ENCODE measurements around the gene RGS13. TPM values are rescaled to one million over a fixed set of nuclear protein-coding genes. Genes with fewer than 3 reads are reported as not detected.

RGS13 gene
- total RNA-seq, 4 donors from 2014 or later: 0.77 to 1.9 (median 1.1) TPM; not detected in 1

GRCh38 chr1:192601567-192601966 lies 34.4 kb upstream of the RGS13 start:
- H3K4me1 ChIP-seq: peaks cover 0 to 30% (median 0%) of the 10 kb centered on the region in 3 donors
- no peaks in the 10 kb centered on the region for H3K27me3 ChIP-seq
- H3K27ac ChIP-seq: no peak overlapping the region
- ATAC-seq: no peak
- TF ChIP-seq CTCF (IDR thresholded peaks at IDR 0.05) (no peak), POLR2A (IDR thresholded peaks at IDR 0.05) (no peak), POLR2AphosphoS5 (IDR thresholded peaks at IDR 0.05) (no peak), EP300 (IDR thresholded peaks at IDR 0.05) (no peak)
- H3K4me3 ChIP-seq: no peak overlapping the region
- H3K36me3 ChIP-seq: no peaks in the 10 kb centered on the region
- H3K9me3 ChIP-seq: no peaks in the 10 kb centered on the region

GRCh38 chr1:192602757-192603156 lies 33.2 kb upstream of the RGS13 start:
- Histone ChIP-seq H3K27ac (no peak overlapping the region), H3K4me3 (no peak overlapping the region), H3K4me1 (peaks cover 0 to 27% (median 0%) of the 10 kb centered on the region in 3 donors), H3K27me3 (no peaks in the 10 kb centered on the region), H3K9me3 (no peaks in the 10 kb centered on the region), H3K36me3 (no peaks in the 10 kb centered on the region)
- no peak for TF ChIP-seq POLR2AphosphoS5 (IDR thresholded peaks at IDR 0.05)
- no peak for TF ChIP-seq EP300 (IDR thresholded peaks at IDR 0.05)
- TF ChIP-seq POLR2A (IDR thresholded peaks at IDR 0.05): no peak
- no peak for TF ChIP-seq CTCF (IDR thresholded peaks at IDR 0.05)
- WGBS, 2 donors (ENCODE audit: low coverage in 1 of 2): 73 to 100% methylated on average over 1 of the region's 1 CpG
- no peak for ATAC-seq

DNA sequence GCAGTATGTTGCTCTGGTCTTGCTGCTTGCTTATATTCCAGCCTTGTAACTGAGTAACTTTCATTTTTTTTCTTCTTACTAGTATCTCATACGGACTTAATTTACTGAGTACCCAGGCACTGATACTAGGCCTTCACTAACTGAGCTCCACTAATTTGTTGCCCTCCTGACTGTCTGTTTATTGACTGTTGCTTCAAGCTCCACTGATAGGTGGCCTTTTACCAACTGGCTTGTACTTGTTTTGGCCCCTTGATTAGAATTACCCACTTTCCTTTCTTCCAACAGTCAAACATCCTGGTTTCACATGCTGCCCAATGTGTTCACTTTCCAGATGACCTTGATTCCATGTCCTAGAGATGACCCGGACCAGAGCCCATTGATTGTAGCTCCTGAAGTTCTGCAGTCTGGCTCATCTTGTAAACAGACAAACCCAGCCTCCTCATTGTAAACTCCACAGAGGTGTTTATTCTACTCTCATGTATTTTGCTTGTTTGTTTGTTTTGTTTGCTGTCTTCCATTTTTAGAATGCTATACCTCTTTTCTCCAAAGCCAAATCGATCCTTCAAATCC lies 32.6 kb upstream of the RGS13 start:
- no peak for TF ChIP-seq EP300 (IDR thresholded peaks at IDR 0.05)
- Histone ChIP-seq H3K27ac (no peak overlapping the region), H3K4me1 (peaks cover 0 to 27% (median 0%) of the 10 kb centered on the region in 3 donors), H3K4me3 (no peak overlapping the region), H3K9me3 (no peaks in the 10 kb centered on the region), H3K27me3 (no peaks in the 10 kb centered on the region), H3K36me3 (no peaks in the 10 kb centered on the region)
- WGBS, 2 donors (ENCODE audit: low coverage in 1 of 2): 74 to 76% methylated on average over 3 of the region's 3 CpGs
- ATAC-seq: no peak

- no peak for TF ChIP-seq POLR2AphosphoS5 (IDR thresholded peaks at IDR 0.05)
- no peak for TF ChIP-seq EP300 (IDR thresholded peaks at IDR 0.05)
- no peak for TF ChIP-seq POLR2A (IDR thresholded peaks at IDR 0.05)
- TF ChIP-seq CTCF (IDR thresholded peaks at IDR 0.05): no peak
- 54 to 80% methylated on average over 1 to 3 of the region's 3 CpGs for WGBS, 2 donors (ENCODE audit: low coverage in 1 of 2)
- no peaks in the 10 kb centered on the region for H3K27me3 ChIP-seq
- ATAC-seq: no peak
- H3K36me3 ChIP-seq: no peaks in the 10 kb centered on the region
- H3K9me3 ChIP-seq: no peaks in the 10 kb centered on the region
- no peak overlapping the region for H3K27ac ChIP-seq
- peaks cover 0 to 39% (median 0%) of the 10 kb centered on the region in 3 donors for H3K4me1 ChIP-seq
- no peak overlapping the region for H3K4me3 ChIP-seq
These were observed 30.8 kb upstream of the RGS13 start for GRCh38 chr1:192604979-192605620.

DNA sequence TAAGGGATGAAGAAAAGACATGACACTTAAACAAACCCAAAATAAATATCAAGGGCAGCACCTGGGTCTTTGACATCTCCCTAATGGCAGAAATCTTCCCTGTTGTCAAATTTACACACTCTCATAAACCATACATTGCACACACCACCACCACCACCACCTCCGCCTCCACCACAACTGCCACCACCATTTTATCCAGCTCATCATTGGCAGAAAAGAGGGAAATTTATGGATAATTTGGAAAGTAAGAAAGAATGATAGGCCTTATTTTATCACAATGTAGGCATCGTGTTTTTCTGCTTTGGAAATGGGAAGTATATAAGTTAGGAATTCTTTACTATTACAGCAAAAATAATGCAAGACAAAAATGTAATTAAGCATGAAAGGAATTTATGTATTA lies 27.3 kb upstream of the RGS13 start:
- peaks cover 0 to 27% (median 0%) of the 10 kb centered on the region in 3 donors for H3K4me1 ChIP-seq
- no peak overlapping the region for H3K4me3 ChIP-seq
- TF ChIP-seq POLR2AphosphoS5 (IDR thresholded peaks at IDR 0.05) (no peak), EP300 (IDR thresholded peaks at IDR 0.05) (no peak), POLR2A (IDR thresholded peaks at IDR 0.05) (no peak), CTCF (IDR thresholded peaks at IDR 0.05) (no peak)
- no peaks in the 10 kb centered on the region for H3K36me3 ChIP-seq
- WGBS, 2 donors (ENCODE audit: low coverage in 1 of 2): 64 to 94% methylated on average over 2 of the region's 2 CpGs
- H3K27me3 ChIP-seq: no peaks in the 10 kb centered on the region
- ATAC-seq: no peak
- peak overlapping the region in 1 of 4 donors; percentile 27 for H3K27ac ChIP-seq
- no peaks in the 10 kb centered on the region for H3K9me3 ChIP-seq

Data from gastroesophageal sphincter (tissue), 4 donors.